ENCODE data around the gene SYP. TPM values are rescaled to one million over a fixed set of nuclear protein-coding genes. Genes with fewer than 3 reads are reported as not detected.

The SYP gene
- total and polyA plus RNA-seq, 9 of the 15 experiments (the other 6 are each of a cell fraction or from before 2014, with no cell fraction given) = 0.48 to 5.1 (median 2.6) TPM

- TF ChIP-seq RERE (CRISPR knock-in tag; IDR thresholded peaks at IDR 0.05; ENCODE audit: borderline replicate concordance) (no peak), E2F3 (CRISPR knock-in tag; IDR thresholded peaks at IDR 0.05) (no peak), FOXA3 (CRISPR knock-in tag; conservative IDR thresholded peaks at IDR 0.05 in 1 of 2, IDR thresholded peaks at IDR 0.05 in 1 of 2) (no peak), NCOA6 (IDR thresholded peaks at IDR 0.05) (no peak), CBFA2T2 (conservative IDR thresholded peaks at IDR 0.05) (no peak), TAF9B (IDR thresholded peaks at IDR 0.05; ENCODE audit: partially characterized antibody) (no peak), PBX2 (CRISPR knock-in tag; IDR thresholded peaks at IDR 0.05; ENCODE audit: low read depth) (no peak), PBX2 (tag; conservative IDR thresholded peaks at IDR 0.05; ENCODE audit: low read depth) (no peak), ZNF511 (CRISPR knock-in tag; IDR thresholded peaks at IDR 0.05) (no peak), SMAD2 (IDR thresholded peaks at IDR 0.05; ENCODE audit: low read depth, low read length) (no peak), CBX2 (IDR thresholded peaks at IDR 0.05; ENCODE audit: insufficient read depth, low read length, poor library complexity, severe bottlenecking) (no peak), ZNF23 (CRISPR knock-in tag; IDR thresholded peaks at IDR 0.05) (no peak)
- TF ChIP-seq, protein P1, sequence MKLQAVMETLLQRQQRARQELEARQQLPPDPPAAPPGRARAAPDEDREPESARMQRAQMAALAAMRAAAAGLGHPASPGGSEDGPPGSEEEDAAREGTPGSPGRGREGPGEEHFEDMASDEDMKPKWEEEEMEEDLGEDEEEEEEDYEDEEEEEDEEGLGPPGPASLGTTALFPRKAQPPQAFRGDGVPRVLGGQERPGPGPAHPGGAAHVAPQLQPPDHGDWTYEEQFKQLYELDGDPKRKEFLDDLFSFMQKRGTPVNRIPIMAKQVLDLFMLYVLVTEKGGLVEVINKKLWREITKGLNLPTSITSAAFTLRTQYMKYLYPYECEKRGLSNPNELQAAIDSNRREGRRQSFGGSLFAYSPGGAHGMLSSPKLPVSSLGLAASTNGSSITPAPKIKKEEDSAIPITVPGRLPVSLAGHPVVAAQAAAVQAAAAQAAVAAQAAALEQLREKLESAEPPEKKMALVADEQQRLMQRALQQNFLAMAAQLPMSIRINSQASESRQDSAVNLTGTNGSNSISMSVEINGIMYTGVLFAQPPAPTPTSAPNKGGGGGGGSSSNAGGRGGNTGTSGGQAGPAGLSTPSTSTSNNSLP (IDR thresholded peaks at IDR 0.05; ENCODE audit: borderline replicate concordance, low read depth, low read length) = no peak
Measured at GRCh38 chrX:49166914-49167739, 32.9 kb downstream of the SYP start (continued).
